ENCODE results near the gene VWA8.

VWA8 gene

GRCh38 chr13:41608111-41608838 is 352.6 kb downstream of the VWA8 start:
- H3K4me1 ChIP-seq (ENCODE audit: control insufficient read depth in 1 of 2, insufficient read depth in 2 of 2, low read length in 2 of 2) = no peaks in the 10 kb centered on the region
- H3K27me3 ChIP-seq (ENCODE audit: control insufficient read depth in 1 of 2, insufficient read depth in 2 of 2, low read length in 2 of 2) = no peaks in the 10 kb centered on the region
- H3K27ac ChIP-seq (ENCODE audit: low read depth, low read length) = no peak overlapping the region
- H3K9me3 ChIP-seq (ENCODE audit: control insufficient read depth in 1 of 2, low read length in 2 of 2) = no peaks in the 10 kb centered on the region
- no peak overlapping the region for H3K4me3 ChIP-seq (ENCODE audit: low read depth in 1 of 2, low read length in 2 of 2)
- no peak overlapping the region for H3K9ac ChIP-seq (ENCODE audit: low read depth in 1 of 2, low read length in 2 of 2)
- peaks cover 4 to 49% of the 10 kb centered on the region in 2 donors for H3K36me3 ChIP-seq (ENCODE audit: control insufficient read depth in 1 of 2, insufficient read depth in 2 of 2, low read length in 2 of 2)

DNA sequence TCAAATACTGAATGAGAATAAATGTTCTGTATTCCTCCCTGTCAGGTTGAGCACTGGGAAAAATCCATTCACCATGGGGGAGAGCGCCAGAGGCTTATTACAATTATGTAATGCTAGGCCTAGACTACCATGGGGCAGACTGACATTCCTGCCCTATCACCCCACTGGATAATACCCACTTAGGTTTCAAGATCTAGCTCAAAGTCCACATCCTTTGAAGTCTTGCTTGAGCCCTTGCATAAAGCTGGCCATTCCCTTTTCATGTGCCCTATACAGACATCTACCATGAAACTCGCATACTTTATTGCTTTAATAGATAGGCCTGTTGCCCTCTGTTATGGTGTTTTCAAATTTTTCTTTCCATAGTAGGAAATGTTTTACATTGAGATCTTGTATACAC is 354.3 kb downstream of the VWA8 start:
- no peaks in the 10 kb centered on the region for H3K27me3 ChIP-seq (ENCODE audit: control insufficient read depth in 1 of 2, insufficient read depth in 2 of 2, low read length in 2 of 2)
- H3K9me3 ChIP-seq (ENCODE audit: control insufficient read depth in 1 of 2, low read length in 2 of 2) = no peaks in the 10 kb centered on the region
- peaks cover 4 to 51% of the 10 kb centered on the region in 2 donors for H3K36me3 ChIP-seq (ENCODE audit: control insufficient read depth in 1 of 2, insufficient read depth in 2 of 2, low read length in 2 of 2)
- H3K27ac ChIP-seq (ENCODE audit: low read depth, low read length) = no peak overlapping the region
- no peak overlapping the region for H3K4me3 ChIP-seq (ENCODE audit: low read depth in 1 of 2, low read length in 2 of 2)
- H3K9ac ChIP-seq (ENCODE audit: low read depth in 1 of 2, low read length in 2 of 2) = no peak overlapping the region
- no peaks in the 10 kb centered on the region for H3K4me1 ChIP-seq (ENCODE audit: control insufficient read depth in 1 of 2, insufficient read depth in 2 of 2, low read length in 2 of 2)

GRCh38 chr13:41605319-41606285 is 355.3 kb downstream of the VWA8 start:
- Histone ChIP-seq H3K27me3 (ENCODE audit: control insufficient read depth in 1 of 2, insufficient read depth in 2 of 2, low read length in 2 of 2) (no peaks in the 10 kb centered on the region), H3K9me3 (ENCODE audit: control insufficient read depth in 1 of 2, low read length in 2 of 2) (no peaks in the 10 kb centered on the region), H3K9ac (ENCODE audit: low read depth in 1 of 2, low read length in 2 of 2) (no peak overlapping the region), H3K27ac (ENCODE audit: low read depth, low read length) (no peak overlapping the region), H3K4me3 (ENCODE audit: low read depth in 1 of 2, low read length in 2 of 2) (no peak overlapping the region), H3K4me1 (ENCODE audit: control insufficient read depth in 1 of 2, insufficient read depth in 2 of 2, low read length in 2 of 2) (no peaks in the 10 kb centered on the region), H3K36me3 (ENCODE audit: control insufficient read depth in 1 of 2, insufficient read depth in 2 of 2, low read length in 2 of 2) (peaks cover 8 to 50% of the 10 kb centered on the region in 2 donors)

DNA sequence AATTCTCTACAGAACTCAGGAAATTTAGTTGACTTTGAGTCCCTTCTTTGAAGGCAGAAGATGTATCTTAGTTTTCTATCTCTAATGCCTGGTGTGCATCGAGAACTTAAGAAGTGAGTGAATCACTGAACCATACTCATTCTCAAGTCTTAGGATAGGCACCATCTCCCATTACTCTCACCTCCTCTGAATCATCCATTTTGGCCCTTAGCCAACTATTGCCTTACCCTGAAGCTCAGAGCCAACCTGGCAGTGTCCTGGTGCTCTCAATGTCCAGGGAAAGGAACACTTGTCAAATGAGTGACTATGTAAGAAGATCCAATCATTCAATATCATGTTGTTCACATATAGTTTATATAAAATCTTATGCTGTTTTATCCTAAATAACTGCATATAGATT is 357.0 kb downstream of the VWA8 start:
- Histone ChIP-seq H3K27me3 (ENCODE audit: control insufficient read depth in 1 of 2, insufficient read depth in 2 of 2, low read length in 2 of 2) (no peaks in the 10 kb centered on the region), H3K9ac (ENCODE audit: low read depth in 1 of 2, low read length in 2 of 2) (no peak overlapping the region), H3K27ac (ENCODE audit: low read depth, low read length) (no peak overlapping the region), H3K9me3 (ENCODE audit: control insufficient read depth in 1 of 2, low read length in 2 of 2) (no peaks in the 10 kb centered on the region), H3K4me1 (ENCODE audit: control insufficient read depth in 1 of 2, insufficient read depth in 2 of 2, low read length in 2 of 2) (no peaks in the 10 kb centered on the region), H3K36me3 (ENCODE audit: control insufficient read depth in 1 of 2, insufficient read depth in 2 of 2, low read length in 2 of 2) (peaks cover 4 to 40% of the 10 kb centered on the region in 2 donors), H3K4me3 (ENCODE audit: low read depth in 1 of 2, low read length in 2 of 2) (no peak overlapping the region)

- Histone ChIP-seq H3K4me3 (ENCODE audit: low read depth in 1 of 2, low read length in 2 of 2) (no peak overlapping the region), H3K9me3 (ENCODE audit: control insufficient read depth in 1 of 2, low read length in 2 of 2) (no peaks in the 10 kb centered on the region), H3K27ac (ENCODE audit: low read depth, low read length) (no peak overlapping the region), H3K9ac (ENCODE audit: low read depth in 1 of 2, low read length in 2 of 2) (no peak overlapping the region), H3K27me3 (ENCODE audit: control insufficient read depth in 1 of 2, insufficient read depth in 2 of 2, low read length in 2 of 2) (no peaks in the 10 kb centered on the region), H3K36me3 (ENCODE audit: control insufficient read depth in 1 of 2, insufficient read depth in 2 of 2, low read length in 2 of 2) (peaks cover 4 to 27% of the 10 kb centered on the region in 2 donors), H3K4me1 (ENCODE audit: control insufficient read depth in 1 of 2, insufficient read depth in 2 of 2, low read length in 2 of 2) (no peaks in the 10 kb centered on the region)
These were observed 359.0 kb downstream of the VWA8 start for GRCh38 chr13:41601718-41602445.

GRCh38 chr13:41599619-41600018 is 361.3 kb downstream of the VWA8 start:
- Histone ChIP-seq H3K27me3 (ENCODE audit: control insufficient read depth in 1 of 2, insufficient read depth in 2 of 2, low read length in 2 of 2) (no peaks in the 10 kb centered on the region), H3K9me3 (ENCODE audit: control insufficient read depth in 1 of 2, low read length in 2 of 2) (no peaks in the 10 kb centered on the region), H3K9ac (ENCODE audit: low read depth in 1 of 2, low read length in 2 of 2) (no peak overlapping the region), H3K4me1 (ENCODE audit: control insufficient read depth in 1 of 2, insufficient read depth in 2 of 2, low read length in 2 of 2) (no peaks in the 10 kb centered on the region), H3K36me3 (ENCODE audit: control insufficient read depth in 1 of 2, insufficient read depth in 2 of 2, low read length in 2 of 2) (peaks cover 4 to 20% of the 10 kb centered on the region in 2 donors), H3K27ac (ENCODE audit: low read depth, low read length) (no peak overlapping the region), H3K4me3 (ENCODE audit: low read depth in 1 of 2, low read length in 2 of 2) (no peak overlapping the region)

DNA sequence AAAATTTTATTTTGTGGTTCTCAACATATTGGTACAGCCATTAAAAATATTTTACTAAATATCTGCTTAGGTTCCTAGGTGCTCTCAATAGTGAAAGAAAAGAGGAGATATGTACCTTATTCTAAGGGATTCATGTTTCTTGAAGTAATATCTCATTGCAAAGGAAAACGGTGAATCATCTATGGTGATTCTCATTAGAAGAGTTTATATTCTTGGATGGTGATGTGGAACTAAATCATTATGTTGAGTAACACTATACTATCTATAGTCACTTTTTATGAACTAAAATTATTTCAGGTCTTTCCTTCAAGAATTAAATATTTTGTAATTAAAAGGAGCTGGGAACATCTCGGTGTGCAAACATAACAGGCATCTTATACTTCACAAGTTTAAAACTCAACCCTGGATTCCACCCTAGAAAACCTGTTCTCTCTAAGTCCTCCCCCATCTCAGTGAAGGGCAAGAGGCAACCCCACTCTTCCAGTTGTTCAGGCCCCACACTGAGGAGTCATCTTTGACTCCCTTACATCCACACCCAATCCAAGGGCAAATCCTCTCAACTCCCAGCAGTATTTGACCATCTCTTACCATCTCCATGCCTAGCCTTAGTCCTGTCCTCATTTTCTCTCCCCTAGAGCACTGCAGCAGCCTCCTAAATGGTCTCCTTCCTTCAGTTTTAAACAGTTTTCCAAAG is 363.4 kb downstream of the VWA8 start:
- H3K9me3 ChIP-seq (ENCODE audit: control insufficient read depth in 1 of 2, low read length in 2 of 2) = no peaks in the 10 kb centered on the region
- H3K27ac ChIP-seq (ENCODE audit: low read depth, low read length) = no peak overlapping the region
- H3K9ac ChIP-seq (ENCODE audit: low read depth in 1 of 2, low read length in 2 of 2) = no peak overlapping the region
- H3K4me1 ChIP-seq (ENCODE audit: control insufficient read depth in 1 of 2, insufficient read depth in 2 of 2, low read length in 2 of 2) = no peaks in the 10 kb centered on the region
- peaks cover 4 to 15% of the 10 kb centered on the region in 2 donors for H3K36me3 ChIP-seq (ENCODE audit: control insufficient read depth in 1 of 2, insufficient read depth in 2 of 2, low read length in 2 of 2)
- H3K27me3 ChIP-seq (ENCODE audit: control insufficient read depth in 1 of 2, insufficient read depth in 2 of 2, low read length in 2 of 2) = no peaks in the 10 kb centered on the region
- H3K4me3 ChIP-seq (ENCODE audit: low read depth in 1 of 2, low read length in 2 of 2) = no peak overlapping the region

- no peak overlapping the region for H3K4me3 ChIP-seq (ENCODE audit: low read depth in 1 of 2, low read length in 2 of 2)
- no peaks in the 10 kb centered on the region for H3K27me3 ChIP-seq (ENCODE audit: control insufficient read depth in 1 of 2, insufficient read depth in 2 of 2, low read length in 2 of 2)
- H3K9me3 ChIP-seq (ENCODE audit: control insufficient read depth in 1 of 2, low read length in 2 of 2) = no peaks in the 10 kb centered on the region
- H3K36me3 ChIP-seq (ENCODE audit: control insufficient read depth in 1 of 2, insufficient read depth in 2 of 2, low read length in 2 of 2) = peaks cover 4 to 10% of the 10 kb centered on the region in 2 donors
- H3K9ac ChIP-seq (ENCODE audit: low read depth in 1 of 2, low read length in 2 of 2) = no peak overlapping the region
- no peaks in the 10 kb centered on the region for H3K4me1 ChIP-seq (ENCODE audit: control insufficient read depth in 1 of 2, insufficient read depth in 2 of 2, low read length in 2 of 2)
- H3K27ac ChIP-seq (ENCODE audit: low read depth, low read length) = no peak overlapping the region
These were observed 364.7 kb downstream of the VWA8 start for GRCh38 chr13:41596190-41596589.

GRCh38 chr13:41595298-41595697 is 365.6 kb downstream of the VWA8 start:
- Histone ChIP-seq H3K27ac (ENCODE audit: low read depth, low read length) (no peak overlapping the region), H3K9me3 (ENCODE audit: control insufficient read depth in 1 of 2, low read length in 2 of 2) (no peaks in the 10 kb centered on the region), H3K4me1 (ENCODE audit: control insufficient read depth in 1 of 2, insufficient read depth in 2 of 2, low read length in 2 of 2) (no peaks in the 10 kb centered on the region), H3K4me3 (ENCODE audit: low read depth in 1 of 2, low read length in 2 of 2) (no peak overlapping the region), H3K9ac (ENCODE audit: low read depth in 1 of 2, low read length in 2 of 2) (no peak overlapping the region), H3K36me3 (ENCODE audit: control insufficient read depth in 1 of 2, insufficient read depth in 2 of 2, low read length in 2 of 2) (peaks cover 0 to 3% of the 10 kb centered on the region in 2 donors), H3K27me3 (ENCODE audit: control insufficient read depth in 1 of 2, insufficient read depth in 2 of 2, low read length in 2 of 2) (no peaks in the 10 kb centered on the region)

All from duodenal mucosa (tissue), 2 donors.